Keratinocyte (primary cell): ENCODE data around the gene LGI4. TPM values are rescaled to one million over a fixed set of nuclear protein-coding genes. Genes with fewer than 3 reads are reported as not detected.

ENCODE experiments used
- DNase-seq: peaks from one replicate; pipeline ENCODE4 v3.0.0-alpha.2; 2011; ENCODE audit warnings: low read depth, missing footprints, low spot score
- FAIRE-seq: peaks from 2 replicates; lab custom pipeline; 2011; peaks lifted over from hg19 to GRCh38; lab: Jason Lieb, UNC
- H2AFZ ChIP-seq: 2 replicates; pipeline ENCODE4 v1.6.0; 2012; ENCODE audit warnings: low read length, control low read depth, inconsistent platforms; ENCODE audit not compliant: control insufficient read depth
- H3K27ac ChIP-seq: 2 replicates; pipeline ENCODE4 v1.5.1; 2011; ENCODE audit warnings: low read length; ENCODE audit not compliant: control insufficient read depth, insufficient read depth
- H3K27me3 ChIP-seq: 3 replicates; pipeline ENCODE4 v1.6.0; 2011; ENCODE audit warnings: low read length; ENCODE audit not compliant: control insufficient read depth, insufficient read depth; ENCODE audit errors: extremely low read depth
- H3K36me3 ChIP-seq, 2 experiments: 2 replicates in 1 of 2; 3 replicates in 1 of 2; pipeline ENCODE4 v1.5.1; 2011; ENCODE audit warnings: low read length in 2 of 2, mild to moderate bottlenecking in 1 of 2; ENCODE audit not compliant: control insufficient read depth in 2 of 2, insufficient read depth in 2 of 2; ENCODE audit errors: extremely low read depth in 1 of 2
- H3K4me1 ChIP-seq: 3 replicates; pipeline ENCODE4 v1.5.1; 2011; ENCODE audit warnings: low read length; ENCODE audit not compliant: control insufficient read depth, insufficient read depth; ENCODE audit errors: extremely low read depth
- H3K4me2 ChIP-seq: 3 replicates; pipeline ENCODE4 v1.6.0; 2011; ENCODE audit warnings: low read depth, low read length; ENCODE audit not compliant: control insufficient read depth, insufficient read depth; ENCODE audit errors: extremely low read depth
- H3K4me3 ChIP-seq, 3 experiments: fragments of 200-600 bp in 1 of 3; sonication (generic) in 1 of 3; 2 replicates in 2 of 3; 3 replicates in 1 of 3; pipeline ENCODE4 v1.5.1; 2011 to 2016; ENCODE audit warnings: low read length in 3 of 3, mild to moderate bottlenecking in 3 of 3, control low read depth in 2 of 3, inconsistent platforms in 1 of 3, low read depth in 1 of 3, mixed read lengths in 1 of 3, mixed run types in 1 of 3, moderate library complexity in 1 of 3; ENCODE audit not compliant: control insufficient read depth in 2 of 3, insufficient read depth in 2 of 3; ENCODE audit errors: extremely low read depth in 1 of 3
- H3K79me2 ChIP-seq: 2 replicates; pipeline ENCODE4 v1.6.0; 2012; ENCODE audit warnings: low read length; ENCODE audit not compliant: control insufficient read depth, insufficient read depth
- H3K9ac ChIP-seq: 3 replicates; pipeline ENCODE4 v1.6.0; 2011; ENCODE audit warnings: low read length; ENCODE audit not compliant: control insufficient read depth, insufficient read depth; ENCODE audit errors: extremely low read depth
- H3K9me1 ChIP-seq: 3 replicates; pipeline ENCODE4 v1.6.0; 2011; ENCODE audit warnings: low read length; ENCODE audit not compliant: control insufficient read depth, insufficient read depth; ENCODE audit errors: extremely low read depth
- H3K9me3 ChIP-seq: 2 replicates; pipeline ENCODE4 v1.5.1; 2012; ENCODE audit warnings: low read depth, low read length; ENCODE audit not compliant: control insufficient read depth
- H4K20me1 ChIP-seq: 3 replicates; pipeline ENCODE4 v1.6.0; 2011; ENCODE audit warnings: low read length; ENCODE audit not compliant: control insufficient read depth, insufficient read depth; ENCODE audit errors: extremely low read depth
- EZH2 ChIP-seq: IDR thresholded peaks from one replicate; pipeline ENCODE4 v1.6.1; 2012; ENCODE audit warnings: inconsistent platforms, mild to moderate bottlenecking, low read length, moderate library complexity
- dilution Hi-C: fragments of 300-500 bp; cut with MboI; formaldehyde crosslinking; loops from one replicate; pipeline ENCODE4 v1.7.0; 2020; ENCODE audit warnings: low sequenced_read_pairs; ENCODE audit not compliant: extremely low pct_ligation_motif_present
- polyA plus RNA-seq, 5 experiments: library from polyadenylated mRNA; depleted of rRNA in 3 of 5; stranded (reverse) in 3 of 5; stranded (forward) in 1 of 5; unstranded in 1 of 5; fragments of >200 nt; gene quantifications; 1 replicate in 1 of 5; 2 replicates in 3 of 5; 3 replicates in 1 of 5; pipeline versions ENCODE4 v1.2.1 to v1.2.3, GENCODE V29; 2011 to 2012; ENCODE audit warnings: missing spikeins in 2 of 5, low read depth in 1 of 5, low replicate concordance in 1 of 5
- TF ChIP-seq, protein P1 (sequence below), 3 experiments: IDR thresholded peaks in 1 of 3; conservative IDR thresholded peaks in 1 of 3; optimal IDR thresholded peaks in 1 of 3; 2 replicates in 2 of 3; 3 replicates in 1 of 3; pipeline versions ENCODE3 to v1.5.1; 2011; ENCODE audit warnings: low read length in 3 of 3, mild to moderate bottlenecking in 3 of 3, moderate library complexity in 2 of 3, control low read depth in 1 of 3, inconsistent platforms in 1 of 3; ENCODE audit not compliant: insufficient read depth in 2 of 3; ENCODE audit errors: extremely low read depth in 1 of 3

The LGI4 gene
- polyA plus RNA-seq, 1 donor (not counting 4 experiments of a cell fraction or from before 2014, with no cell fraction given) = 0.01 TPM

DNA sequence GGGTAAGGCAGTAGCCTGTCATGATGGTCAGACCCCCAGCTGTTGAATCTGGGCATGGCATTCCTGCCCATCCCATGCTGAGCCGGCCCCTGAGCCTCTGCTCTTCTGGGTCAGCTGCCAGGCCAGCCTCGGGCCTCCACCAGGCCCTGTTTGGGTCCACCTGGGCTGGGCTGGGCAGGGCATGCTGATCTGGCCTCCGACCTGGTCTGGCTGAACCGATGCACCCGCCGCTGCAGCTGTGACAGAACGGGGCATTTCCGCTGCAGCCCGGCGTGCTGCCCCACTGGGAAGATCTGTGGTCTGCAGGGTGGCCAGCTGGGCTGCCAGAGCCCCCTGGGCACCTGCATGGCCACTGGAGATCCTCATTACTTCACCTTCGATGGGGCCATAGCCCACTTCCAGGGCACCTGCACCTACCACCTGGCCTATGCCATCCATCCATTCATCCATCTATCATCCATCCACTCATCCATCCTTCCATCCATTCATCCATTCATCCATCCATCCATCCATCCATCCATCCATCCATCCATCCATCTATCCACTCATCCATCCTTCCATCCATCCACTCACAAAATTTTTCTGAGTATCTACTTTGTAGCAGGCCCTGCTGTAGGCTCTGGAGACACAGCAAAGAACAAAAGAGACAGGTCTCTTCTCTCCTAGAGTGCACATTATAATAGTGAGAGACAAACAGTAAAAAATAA lies 40.8 kb downstream of the LGI4 start:
- H3K4me3 ChIP-seq = no peak overlapping the region
- no peak overlapping the region for H3K27ac ChIP-seq
- no peak for TF ChIP-seq EZH2
- TF ChIP-seq, protein P1, sequence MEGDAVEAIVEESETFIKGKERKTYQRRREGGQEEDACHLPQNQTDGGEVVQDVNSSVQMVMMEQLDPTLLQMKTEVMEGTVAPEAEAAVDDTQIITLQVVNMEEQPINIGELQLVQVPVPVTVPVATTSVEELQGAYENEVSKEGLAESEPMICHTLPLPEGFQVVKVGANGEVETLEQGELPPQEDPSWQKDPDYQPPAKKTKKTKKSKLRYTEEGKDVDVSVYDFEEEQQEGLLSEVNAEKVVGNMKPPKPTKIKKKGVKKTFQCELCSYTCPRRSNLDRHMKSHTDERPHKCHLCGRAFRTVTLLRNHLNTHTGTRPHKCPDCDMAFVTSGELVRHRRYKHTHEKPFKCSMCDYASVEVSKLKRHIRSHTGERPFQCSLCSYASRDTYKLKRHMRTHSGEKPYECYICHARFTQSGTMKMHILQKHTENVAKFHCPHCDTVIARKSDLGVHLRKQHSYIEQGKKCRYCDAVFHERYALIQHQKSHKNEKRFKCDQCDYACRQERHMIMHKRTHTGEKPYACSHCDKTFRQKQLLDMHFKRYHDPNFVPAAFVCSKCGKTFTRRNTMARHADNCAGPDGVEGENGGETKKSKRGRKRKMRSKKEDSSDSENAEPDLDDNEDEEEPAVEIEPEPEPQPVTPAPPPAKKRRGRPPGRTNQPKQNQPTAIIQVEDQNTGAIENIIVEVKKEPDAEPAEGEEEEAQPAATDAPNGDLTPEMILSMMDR (optimal IDR thresholded peaks at IDR 0.05 in 1 of 3, IDR thresholded peaks at IDR 0.05 in 1 of 3, conservative IDR thresholded peaks at IDR 0.05 in 1 of 3; ENCODE audit: extremely low read depth in 1 of 3, insufficient read depth in 2 of 3, low read length in 3 of 3) = no peak
- H3K27me3 ChIP-seq = no peaks in the 10 kb centered on the region
- H3K4me2 ChIP-seq = no peak overlapping the region
- no peaks in the 10 kb centered on the region for H3K79me2 ChIP-seq
- no peak for DNase-seq
- FAIRE-seq = no peak
- H3K36me3 ChIP-seq = no peaks in the 10 kb centered on the region
- no peaks in the 10 kb centered on the region for H3K9me1 ChIP-seq
- no peak overlapping the region for H2AFZ ChIP-seq
- H3K4me1 ChIP-seq = peaks cover 40% of the 10 kb centered on the region
- H3K9ac ChIP-seq = no peak overlapping the region
- H4K20me1 ChIP-seq = no peaks in the 10 kb centered on the region
- no peaks in the 10 kb centered on the region for H3K9me3 ChIP-seq
- dilution Hi-C loops = no loop called here

DNA sequence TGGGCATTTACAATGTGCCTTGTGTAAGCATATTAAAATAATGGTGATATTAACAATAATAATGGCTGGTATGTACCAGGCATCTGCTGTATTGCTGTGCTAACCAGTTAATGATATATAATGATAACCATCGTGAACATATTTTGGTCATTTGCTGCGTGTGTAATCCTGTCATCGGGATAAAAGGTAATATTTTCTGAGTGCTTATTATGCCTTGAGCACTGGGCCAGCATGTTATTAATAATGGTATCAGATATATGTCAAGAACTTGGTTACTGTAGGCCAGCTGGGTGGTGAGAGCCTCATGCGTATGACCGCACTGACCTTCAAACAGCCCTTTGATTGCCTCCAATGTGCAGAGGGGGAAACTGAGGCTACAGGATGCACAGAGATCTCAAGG lies 41.4 kb downstream of the LGI4 start:
- no peak overlapping the region for H3K27ac ChIP-seq
- no peak for DNase-seq
- no peak overlapping the region for H3K4me3 ChIP-seq
- H3K9ac ChIP-seq = no peak overlapping the region
- H3K4me1 ChIP-seq = peaks cover 38% of the 10 kb centered on the region
- H3K36me3 ChIP-seq = no peaks in the 10 kb centered on the region
- no peaks in the 10 kb centered on the region for H3K79me2 ChIP-seq
- H3K4me2 ChIP-seq = no peak overlapping the region
- TF ChIP-seq EZH2 = no peak
- TF ChIP-seq, protein P1 (optimal IDR thresholded peaks at IDR 0.05 in 1 of 3, IDR thresholded peaks at IDR 0.05 in 1 of 3, conservative IDR thresholded peaks at IDR 0.05 in 1 of 3; ENCODE audit: extremely low read depth in 1 of 3, insufficient read depth in 2 of 3, low read length in 3 of 3) = no peak
- FAIRE-seq = no peak
- H3K27me3 ChIP-seq = no peaks in the 10 kb centered on the region
- H2AFZ ChIP-seq = no peak overlapping the region
- no peaks in the 10 kb centered on the region for H4K20me1 ChIP-seq
- H3K9me3 ChIP-seq = no peaks in the 10 kb centered on the region
- H3K9me1 ChIP-seq = no peaks in the 10 kb centered on the region
- dilution Hi-C loops = no loop called here
